ENCODE data around the gene PDE7B. TPM values are rescaled to one million over a fixed set of nuclear protein-coding genes. Genes with fewer than 3 reads are reported as not detected.

Gene PDE7B
- total and polyA plus RNA-seq, 4 donors, result 0.75 to 5.2 (median 1.3) TPM

DNA sequence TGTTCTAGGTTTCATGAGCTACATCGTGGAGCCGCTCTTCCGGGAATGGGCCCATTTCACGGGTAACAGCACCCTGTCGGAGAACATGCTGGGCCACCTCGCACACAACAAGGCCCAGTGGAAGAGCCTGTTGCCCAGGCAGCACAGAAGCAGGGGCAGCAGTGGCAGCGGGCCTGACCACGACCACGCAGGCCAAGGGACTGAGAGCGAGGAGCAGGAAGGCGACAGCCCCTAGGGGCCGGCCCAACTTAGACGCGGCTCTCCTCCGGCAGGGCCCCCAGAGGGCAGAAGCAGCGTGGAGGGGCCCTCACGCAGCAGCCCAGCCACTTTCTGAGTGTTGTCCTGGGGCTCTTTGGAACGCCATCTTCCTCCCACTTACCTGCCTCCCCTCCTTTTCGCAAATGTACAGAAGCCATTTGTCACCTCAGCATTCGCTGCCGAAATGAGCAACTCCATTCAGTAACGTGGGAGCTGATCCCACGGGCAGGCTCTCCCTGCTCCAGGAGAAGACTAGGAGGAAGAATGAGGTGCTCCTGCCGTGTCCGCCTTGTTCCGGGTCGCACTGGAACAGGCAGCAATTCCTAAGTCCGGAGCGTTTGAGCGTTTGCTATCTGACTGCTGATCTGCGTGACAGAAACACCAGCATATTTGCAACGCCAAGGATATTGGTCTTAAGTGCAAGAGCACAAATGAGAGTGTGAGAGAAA lies 340.3 kb downstream of the PDE7B start (continued):
- no peak for TF ChIP-seq EGR1 (IDR thresholded peaks at IDR 0.05; ENCODE audit: low read depth in 2 of 2)
- TF ChIP-seq RAD21 (IDR thresholded peaks at IDR 0.05), result no peak
- no peak for TF ChIP-seq NR2F2 (IDR thresholded peaks at IDR 0.05)
- TF ChIP-seq HNF4G (IDR thresholded peaks at IDR 0.05), result no peak
- no peak for TF ChIP-seq YY1 (IDR thresholded peaks at IDR 0.05)
- TF ChIP-seq, protein P1, sequence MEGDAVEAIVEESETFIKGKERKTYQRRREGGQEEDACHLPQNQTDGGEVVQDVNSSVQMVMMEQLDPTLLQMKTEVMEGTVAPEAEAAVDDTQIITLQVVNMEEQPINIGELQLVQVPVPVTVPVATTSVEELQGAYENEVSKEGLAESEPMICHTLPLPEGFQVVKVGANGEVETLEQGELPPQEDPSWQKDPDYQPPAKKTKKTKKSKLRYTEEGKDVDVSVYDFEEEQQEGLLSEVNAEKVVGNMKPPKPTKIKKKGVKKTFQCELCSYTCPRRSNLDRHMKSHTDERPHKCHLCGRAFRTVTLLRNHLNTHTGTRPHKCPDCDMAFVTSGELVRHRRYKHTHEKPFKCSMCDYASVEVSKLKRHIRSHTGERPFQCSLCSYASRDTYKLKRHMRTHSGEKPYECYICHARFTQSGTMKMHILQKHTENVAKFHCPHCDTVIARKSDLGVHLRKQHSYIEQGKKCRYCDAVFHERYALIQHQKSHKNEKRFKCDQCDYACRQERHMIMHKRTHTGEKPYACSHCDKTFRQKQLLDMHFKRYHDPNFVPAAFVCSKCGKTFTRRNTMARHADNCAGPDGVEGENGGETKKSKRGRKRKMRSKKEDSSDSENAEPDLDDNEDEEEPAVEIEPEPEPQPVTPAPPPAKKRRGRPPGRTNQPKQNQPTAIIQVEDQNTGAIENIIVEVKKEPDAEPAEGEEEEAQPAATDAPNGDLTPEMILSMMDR (IDR thresholded peaks at IDR 0.05; ENCODE audit: low read depth, low read length, missing input control), result no peak
- no peak for TF ChIP-seq FOXA2 (IDR thresholded peaks at IDR 0.05)
- TF ChIP-seq, protein P2, sequence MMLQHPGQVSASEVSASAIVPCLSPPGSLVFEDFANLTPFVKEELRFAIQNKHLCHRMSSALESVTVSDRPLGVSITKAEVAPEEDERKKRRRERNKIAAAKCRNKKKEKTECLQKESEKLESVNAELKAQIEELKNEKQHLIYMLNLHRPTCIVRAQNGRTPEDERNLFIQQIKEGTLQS (IDR thresholded peaks at IDR 0.05), result no peak

DNA sequence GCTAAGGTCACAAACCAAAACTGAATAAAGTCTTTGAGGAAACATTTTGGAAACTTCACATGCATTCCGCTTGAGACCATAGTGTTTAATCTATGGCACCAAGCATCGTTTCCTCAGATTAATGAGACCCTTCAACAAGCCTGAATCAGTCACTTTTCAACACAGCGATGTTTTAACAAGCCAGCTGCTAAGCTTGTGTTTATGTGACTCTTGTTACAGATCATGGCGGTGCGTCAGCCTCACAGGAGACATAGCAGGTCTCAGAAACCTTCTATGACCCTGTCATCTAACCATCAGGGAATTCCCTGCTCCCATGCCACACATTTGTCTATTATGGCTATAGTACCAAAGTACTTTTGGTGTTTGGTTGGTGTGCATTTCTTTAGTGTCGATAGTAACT lies 341.4 kb downstream of the PDE7B start:
- TF ChIP-seq RAD21 (IDR thresholded peaks at IDR 0.05) (no peak), JUND (IDR thresholded peaks at IDR 0.05) (no peak), SP1 (IDR thresholded peaks at IDR 0.05) (no peak), EGR1 (IDR thresholded peaks at IDR 0.05; ENCODE audit: low read depth in 2 of 2) (no peak), TAF1 (conservative IDR thresholded peaks at IDR 0.05) (no peak), NR2F2 (IDR thresholded peaks at IDR 0.05) (no peak), YY1 (IDR thresholded peaks at IDR 0.05) (no peak), HNF4A (conservative IDR thresholded peaks at IDR 0.05) (no peak), FOXA1 (IDR thresholded peaks at IDR 0.05) (no peak)
- TF ChIP-seq, protein P3, sequence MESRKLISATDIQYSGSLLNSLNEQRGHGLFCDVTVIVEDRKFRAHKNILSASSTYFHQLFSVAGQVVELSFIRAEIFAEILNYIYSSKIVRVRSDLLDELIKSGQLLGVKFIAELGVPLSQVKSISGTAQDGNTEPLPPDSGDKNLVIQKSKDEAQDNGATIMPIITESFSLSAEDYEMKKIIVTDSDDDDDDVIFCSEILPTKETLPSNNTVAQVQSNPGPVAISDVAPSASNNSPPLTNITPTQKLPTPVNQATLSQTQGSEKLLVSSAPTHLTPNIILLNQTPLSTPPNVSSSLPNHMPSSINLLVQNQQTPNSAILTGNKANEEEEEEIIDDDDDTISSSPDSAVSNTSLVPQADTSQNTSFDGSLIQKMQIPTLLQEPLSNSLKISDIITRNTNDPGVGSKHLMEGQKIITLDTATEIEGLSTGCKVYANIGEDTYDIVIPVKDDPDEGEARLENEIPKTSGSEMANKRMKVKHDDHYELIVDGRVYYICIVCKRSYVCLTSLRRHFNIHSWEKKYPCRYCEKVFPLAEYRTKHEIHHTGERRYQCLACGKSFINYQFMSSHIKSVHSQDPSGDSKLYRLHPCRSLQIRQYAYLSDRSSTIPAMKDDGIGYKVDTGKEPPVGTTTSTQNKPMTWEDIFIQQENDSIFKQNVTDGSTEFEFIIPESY (IDR thresholded peaks at IDR 0.05), result no peak
- TF ChIP-seq, protein P4, sequence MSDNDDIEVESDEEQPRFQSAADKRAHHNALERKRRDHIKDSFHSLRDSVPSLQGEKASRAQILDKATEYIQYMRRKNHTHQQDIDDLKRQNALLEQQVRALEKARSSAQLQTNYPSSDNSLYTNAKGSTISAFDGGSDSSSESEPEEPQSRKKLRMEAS (IDR thresholded peaks at IDR 0.05), result no peak
- TF ChIP-seq, protein P1 (IDR thresholded peaks at IDR 0.05; ENCODE audit: low read depth, low read length, missing input control), result no peak
- TF ChIP-seq, protein P5, sequence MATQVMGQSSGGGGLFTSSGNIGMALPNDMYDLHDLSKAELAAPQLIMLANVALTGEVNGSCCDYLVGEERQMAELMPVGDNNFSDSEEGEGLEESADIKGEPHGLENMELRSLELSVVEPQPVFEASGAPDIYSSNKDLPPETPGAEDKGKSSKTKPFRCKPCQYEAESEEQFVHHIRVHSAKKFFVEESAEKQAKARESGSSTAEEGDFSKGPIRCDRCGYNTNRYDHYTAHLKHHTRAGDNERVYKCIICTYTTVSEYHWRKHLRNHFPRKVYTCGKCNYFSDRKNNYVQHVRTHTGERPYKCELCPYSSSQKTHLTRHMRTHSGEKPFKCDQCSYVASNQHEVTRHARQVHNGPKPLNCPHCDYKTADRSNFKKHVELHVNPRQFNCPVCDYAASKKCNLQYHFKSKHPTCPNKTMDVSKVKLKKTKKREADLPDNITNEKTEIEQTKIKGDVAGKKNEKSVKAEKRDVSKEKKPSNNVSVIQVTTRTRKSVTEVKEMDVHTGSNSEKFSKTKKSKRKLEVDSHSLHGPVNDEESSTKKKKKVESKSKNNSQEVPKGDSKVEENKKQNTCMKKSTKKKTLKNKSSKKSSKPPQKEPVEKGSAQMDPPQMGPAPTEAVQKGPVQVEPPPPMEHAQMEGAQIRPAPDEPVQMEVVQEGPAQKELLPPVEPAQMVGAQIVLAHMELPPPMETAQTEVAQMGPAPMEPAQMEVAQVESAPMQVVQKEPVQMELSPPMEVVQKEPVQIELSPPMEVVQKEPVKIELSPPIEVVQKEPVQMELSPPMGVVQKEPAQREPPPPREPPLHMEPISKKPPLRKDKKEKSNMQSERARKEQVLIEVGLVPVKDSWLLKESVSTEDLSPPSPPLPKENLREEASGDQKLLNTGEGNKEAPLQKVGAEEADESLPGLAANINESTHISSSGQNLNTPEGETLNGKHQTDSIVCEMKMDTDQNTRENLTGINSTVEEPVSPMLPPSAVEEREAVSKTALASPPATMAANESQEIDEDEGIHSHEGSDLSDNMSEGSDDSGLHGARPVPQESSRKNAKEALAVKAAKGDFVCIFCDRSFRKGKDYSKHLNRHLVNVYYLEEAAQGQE (IDR thresholded peaks at IDR 0.05), result no peak
- Histone ChIP-seq H3K4me3 (ENCODE audit: low read depth in 1 of 3, low read length in 3 of 3) (no peak overlapping the region), H3K27me3 (ENCODE audit: control insufficient read depth in 4 of 4, insufficient read depth in 4 of 4, low read length in 3 of 4) (no peaks in the 10 kb centered on the region), H3K4me1 (ENCODE audit: control insufficient read depth in 4 of 4, insufficient read depth in 4 of 4, low read length in 3 of 4) (no peaks in the 10 kb centered on the region), H3K9me3 (ENCODE audit: control insufficient read depth in 4 of 4, low read length in 3 of 4) (no peaks in the 10 kb centered on the region), H3K36me3 (ENCODE audit: control insufficient read depth in 4 of 4, insufficient read depth in 3 of 4, low read depth in 1 of 4, low read length in 3 of 4) (no peaks in the 10 kb centered on the region), H3K9ac (ENCODE audit: low read depth in 1 of 2, low read length in 2 of 2) (no peak overlapping the region), H3K27ac (ENCODE audit: low read depth in 1 of 2, low read length in 2 of 2) (no peak overlapping the region)
- no peak for DNase-seq (ENCODE audit: low spot score)
- WGBS, result 90% methylated on average over 6 of the region's 6 CpGs
